ENCODE data around the gene ZNF555. TPM values are rescaled to one million over a fixed set of nuclear protein-coding genes. Genes with fewer than 3 reads are reported as not detected.

The ZNF555 gene
- total RNA-seq, 3 donors from 2014 or later = 4.6 to 10.7 (median 7.5) TPM

GRCh38 chr19:2827022-2827421 lies 14.3 kb upstream of the ZNF555 start:
- H3K27ac ChIP-seq = no peak overlapping the region
- peaks cover 13 to 32% of the 10 kb centered on the region in 2 donors for H3K9me3 ChIP-seq
- no peaks in the 10 kb centered on the region for H3K27me3 ChIP-seq
- no peak overlapping the region for H3K4me3 ChIP-seq
- no peaks in the 10 kb centered on the region for H3K4me1 ChIP-seq
- TF ChIP-seq CTCF (IDR thresholded peaks at IDR 0.05) = no peak
- TF ChIP-seq POLR2A (IDR thresholded peaks at IDR 0.05) = no peak
- no peak for TF ChIP-seq POLR2AphosphoS5 (IDR thresholded peaks at IDR 0.05)
- DNase-seq (ENCODE audit: low spot score in 2 of 2) = no peak
- intact Hi-C loops (cut with DNase I; ENCODE audit: low total_unique reads) = no loop called here
- no peaks in the 10 kb centered on the region for H3K36me3 ChIP-seq

DNA sequence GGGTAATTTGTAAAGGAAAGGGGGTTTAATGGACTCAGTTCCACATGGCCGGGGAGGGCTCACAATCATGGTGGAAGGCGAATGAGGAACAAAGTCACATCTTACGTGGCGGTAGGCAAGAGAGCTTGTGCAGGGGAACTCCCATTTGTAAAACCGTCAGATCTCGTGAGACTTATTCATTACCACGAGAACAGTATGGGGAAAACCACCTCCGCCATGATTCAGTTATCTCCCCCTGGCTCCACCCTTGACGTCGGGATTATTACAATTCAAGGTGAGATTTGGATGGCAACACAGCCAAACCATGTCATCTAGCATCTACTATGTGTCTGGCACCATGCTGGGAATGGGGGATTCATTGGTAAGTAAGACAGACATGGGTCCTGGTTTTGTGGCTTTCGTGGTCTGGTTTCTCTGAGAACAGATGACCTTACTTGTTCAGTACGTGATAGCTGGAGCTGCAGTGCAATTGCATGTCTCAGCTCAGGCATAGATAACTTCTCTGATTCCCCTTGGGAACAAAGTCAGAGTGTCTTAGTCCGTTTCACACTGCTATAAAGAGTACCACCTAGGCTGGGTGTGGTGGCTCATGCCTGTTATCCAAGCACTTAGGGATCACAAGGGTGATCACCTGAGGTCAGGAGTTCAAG lies 13.3 kb upstream of the ZNF555 start:
- peaks cover 22 to 41% of the 10 kb centered on the region in 2 donors for H3K9me3 ChIP-seq

GRCh38 chr19:2834294-2834871 lies 6.9 kb upstream of the ZNF555 start:
- peaks cover 17% of the 10 kb centered on the region for H3K36me3 ChIP-seq
- H3K9me3 ChIP-seq = peaks cover 58 to 82% of the 10 kb centered on the region in 2 donors
- no peaks in the 10 kb centered on the region for H3K27me3 ChIP-seq
- no peaks in the 10 kb centered on the region for H3K4me1 ChIP-seq
- no peak for DNase-seq (ENCODE audit: low spot score in 2 of 2)
- intact Hi-C loops (cut with DNase I; ENCODE audit: low total_unique reads) = loop anchor here (5.0 kb wide), 2 partner anchors 587 to 1773 kb away; partner anchors contain the start of gene AMH
- no peak overlapping the region for H3K4me3 ChIP-seq
- H3K27ac ChIP-seq = no peak overlapping the region
- TF ChIP-seq CTCF (IDR thresholded peaks at IDR 0.05) (no peak), POLR2A (IDR thresholded peaks at IDR 0.05) (no peak), POLR2AphosphoS5 (IDR thresholded peaks at IDR 0.05) (no peak)

More for the DNA sequence above, 13.3 kb upstream of the ZNF555 start:
- no peak overlapping the region for H3K27ac ChIP-seq
- no peaks in the 10 kb centered on the region for H3K27me3 ChIP-seq
- H3K4me3 ChIP-seq = no peak overlapping the region
- no peaks in the 10 kb centered on the region for H3K4me1 ChIP-seq
- peaks cover 8% of the 10 kb centered on the region for H3K36me3 ChIP-seq
- no peak for DNase-seq (ENCODE audit: low spot score in 2 of 2)
- intact Hi-C loops (cut with DNase I; ENCODE audit: low total_unique reads) = no loop called here
- no peak for TF ChIP-seq POLR2AphosphoS5 (IDR thresholded peaks at IDR 0.05)
- no peak for TF ChIP-seq POLR2A (IDR thresholded peaks at IDR 0.05)
- no peak for TF ChIP-seq CTCF (IDR thresholded peaks at IDR 0.05)

- no peaks in the 10 kb centered on the region for H3K27me3 ChIP-seq
- no peaks in the 10 kb centered on the region for H3K4me1 ChIP-seq
- no peak overlapping the region for H3K27ac ChIP-seq
- intact Hi-C loops (cut with DNase I; ENCODE audit: low total_unique reads) = no loop called here
- H3K36me3 ChIP-seq = peaks cover 14% of the 10 kb centered on the region
- no peak for DNase-seq (ENCODE audit: low spot score in 2 of 2)
- peaks cover 45 to 56% of the 10 kb centered on the region in 2 donors for H3K9me3 ChIP-seq
- TF ChIP-seq POLR2A (IDR thresholded peaks at IDR 0.05) (no peak), CTCF (IDR thresholded peaks at IDR 0.05) (no peak), POLR2AphosphoS5 (IDR thresholded peaks at IDR 0.05) (no peak)
- H3K4me3 ChIP-seq = no peak overlapping the region
These were observed 3.8 kb upstream of the ZNF555 start for GRCh38 chr19:2837430-2837829.

- Histone ChIP-seq H3K27me3 (no peaks in the 10 kb centered on the region), H3K9me3 (peaks cover 3 to 12% of the 10 kb centered on the region in 2 donors), H3K27ac (peak overlapping the region; percentile 94 to 96), H3K4me1 (no peaks in the 10 kb centered on the region), H3K36me3 (no peaks in the 10 kb centered on the region), H3K4me3 (peak overlapping the region; percentile 63 to 99 (median 99))
- TF ChIP-seq POLR2AphosphoS5 (IDR thresholded peaks at IDR 0.05) (no peak), CTCF (IDR thresholded peaks at IDR 0.05) (no peak)
- intact Hi-C loops (cut with DNase I; ENCODE audit: low total_unique reads) = no loop called here
- no peak for DNase-seq (ENCODE audit: low spot score in 2 of 2)
These were observed 740 bp downstream of the ZNF555 start for GRCh38 chr19:2841855-2842574.
